22Rv1 (cell line): ENCODE results near the gene ZNF79.

ENCODE experiments used
- ZFX ChIP-seq: fragments of 450-650 bp; IDR thresholded peaks from 2 replicates; pipeline ENCODE4 v1.6.1; 2017; ENCODE audit warnings: antibody characterized with exemption, borderline replicate concordance
- TF ChIP-seq, protein P1 (sequence below): fragments of 450-650 bp; IDR thresholded peaks from 2 replicates; pipeline ENCODE4 v1.5.1; 2017; ENCODE audit warnings: mild to moderate bottlenecking

DNA sequence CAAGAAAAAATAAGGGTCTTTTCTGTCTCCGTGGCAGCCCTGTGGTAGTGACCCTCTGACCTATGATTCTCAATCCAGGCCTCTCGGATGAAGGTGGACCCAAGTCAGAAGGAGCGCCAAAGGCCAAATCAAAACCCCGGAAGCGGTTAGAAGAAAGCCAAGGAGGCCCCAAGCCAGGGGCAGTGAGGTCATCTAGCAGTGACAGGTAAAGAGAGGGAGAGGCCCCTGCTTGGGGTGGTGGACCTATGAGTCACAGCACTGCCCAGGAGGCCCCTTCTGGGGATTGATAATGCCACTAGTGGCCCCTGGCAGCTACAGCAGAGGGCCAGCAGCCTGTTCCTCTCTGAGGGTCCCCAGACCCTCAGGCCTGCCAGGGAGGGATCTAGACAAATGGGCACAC lies 33.6 kb upstream of the ZNF79 start:
- TF ChIP-seq, protein P1, sequence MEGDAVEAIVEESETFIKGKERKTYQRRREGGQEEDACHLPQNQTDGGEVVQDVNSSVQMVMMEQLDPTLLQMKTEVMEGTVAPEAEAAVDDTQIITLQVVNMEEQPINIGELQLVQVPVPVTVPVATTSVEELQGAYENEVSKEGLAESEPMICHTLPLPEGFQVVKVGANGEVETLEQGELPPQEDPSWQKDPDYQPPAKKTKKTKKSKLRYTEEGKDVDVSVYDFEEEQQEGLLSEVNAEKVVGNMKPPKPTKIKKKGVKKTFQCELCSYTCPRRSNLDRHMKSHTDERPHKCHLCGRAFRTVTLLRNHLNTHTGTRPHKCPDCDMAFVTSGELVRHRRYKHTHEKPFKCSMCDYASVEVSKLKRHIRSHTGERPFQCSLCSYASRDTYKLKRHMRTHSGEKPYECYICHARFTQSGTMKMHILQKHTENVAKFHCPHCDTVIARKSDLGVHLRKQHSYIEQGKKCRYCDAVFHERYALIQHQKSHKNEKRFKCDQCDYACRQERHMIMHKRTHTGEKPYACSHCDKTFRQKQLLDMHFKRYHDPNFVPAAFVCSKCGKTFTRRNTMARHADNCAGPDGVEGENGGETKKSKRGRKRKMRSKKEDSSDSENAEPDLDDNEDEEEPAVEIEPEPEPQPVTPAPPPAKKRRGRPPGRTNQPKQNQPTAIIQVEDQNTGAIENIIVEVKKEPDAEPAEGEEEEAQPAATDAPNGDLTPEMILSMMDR: no peak
- TF ChIP-seq ZFX: no peak
